Activated CD8-positive, alpha-beta memory T cell treated with anti-CD3 and anti-CD28 coated beads, Interleukin-2, amount 50 U/mL, for 48 hours (primary cell): ENCODE data around the gene NET1.

Experiments used
- DNase-seq: peaks from one replicate; pipeline ENCODE4 v3.0.0-alpha.2; 2020

NET1 gene

DNA sequence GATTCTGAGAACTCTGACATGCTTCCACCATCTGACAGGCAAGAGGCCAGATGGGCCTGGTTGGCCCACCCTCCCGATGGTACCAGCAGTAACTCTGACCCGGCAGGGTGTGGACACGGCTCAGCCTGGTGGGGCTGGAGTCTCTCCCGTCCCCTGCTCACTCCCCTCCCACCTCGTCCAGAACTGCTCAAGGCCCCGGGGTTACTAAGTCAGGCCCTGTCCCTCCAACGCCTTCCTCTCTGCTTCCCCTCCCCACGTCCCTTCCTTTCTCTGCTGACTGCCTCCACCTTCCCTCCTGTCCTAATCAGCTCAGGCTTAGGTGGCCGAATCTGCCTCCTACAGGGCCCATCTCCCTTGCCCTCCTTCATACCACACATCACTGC is 74.5 kb downstream of the NET1 start:
- DNase-seq: no peak

DNA sequence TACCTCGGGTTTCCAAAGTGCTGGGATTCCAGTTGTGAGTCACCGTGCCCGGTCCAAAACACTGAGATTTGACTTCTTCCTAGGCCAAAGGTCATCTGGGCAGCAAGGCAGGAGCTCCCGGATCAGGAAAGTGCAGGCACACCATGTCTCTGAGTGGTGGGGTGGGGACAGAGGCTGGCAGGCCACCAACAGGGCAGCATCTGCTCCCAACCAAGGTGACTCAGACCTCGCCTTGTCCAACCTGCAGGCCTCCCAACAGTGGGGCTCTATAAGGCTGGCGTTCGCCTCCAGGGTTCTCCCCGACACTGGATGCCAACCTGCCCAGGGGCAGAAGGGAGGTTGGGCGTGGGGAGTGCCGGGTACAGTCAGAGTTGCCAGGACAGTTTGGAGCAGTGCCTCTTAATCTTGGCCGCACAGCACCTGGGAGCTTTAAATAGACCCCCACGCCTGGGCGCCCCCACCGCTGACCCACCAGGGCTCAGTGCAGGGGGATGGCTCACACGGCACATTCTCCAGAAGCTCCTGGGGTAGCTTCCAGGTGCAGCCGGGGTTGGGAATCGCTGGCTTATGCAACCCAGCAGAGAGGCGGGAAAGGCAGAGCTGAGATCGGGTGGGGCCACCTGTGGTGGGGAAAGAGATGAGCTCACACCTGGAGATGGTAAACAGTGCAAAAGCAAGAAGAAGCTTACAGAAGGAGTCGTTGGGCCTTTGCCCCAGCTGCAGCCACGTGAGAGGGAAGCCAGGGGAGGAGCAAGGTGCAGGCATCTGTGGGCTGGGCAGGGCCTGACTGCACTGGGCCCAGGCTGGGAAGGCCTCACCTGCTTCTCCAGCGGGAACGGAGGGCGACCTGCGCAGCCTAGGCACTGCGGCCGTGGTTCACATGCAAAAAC is 76.2 kb downstream of the NET1 start:
- no peak for DNase-seq

DNA sequence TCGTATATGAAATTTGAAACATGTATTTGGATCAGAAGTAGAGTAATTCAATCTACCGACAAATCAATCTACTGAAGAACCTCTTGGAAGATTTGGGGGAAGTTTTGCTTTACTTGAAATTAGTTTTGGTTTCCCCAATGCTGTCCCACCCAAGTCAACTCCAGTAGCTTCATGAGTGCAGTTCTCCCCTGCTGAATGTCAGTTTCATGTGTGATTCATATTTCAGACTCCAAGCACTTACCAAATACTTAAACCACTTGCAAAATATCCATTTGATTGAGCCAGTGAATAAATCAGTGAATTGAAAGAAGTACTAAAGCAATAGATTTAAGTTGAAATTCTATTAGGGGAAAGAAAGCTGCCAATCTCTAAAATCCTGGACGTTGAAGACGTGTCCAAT is 77.7 kb downstream of the NET1 start:
- DNase-seq: no peak

DNA sequence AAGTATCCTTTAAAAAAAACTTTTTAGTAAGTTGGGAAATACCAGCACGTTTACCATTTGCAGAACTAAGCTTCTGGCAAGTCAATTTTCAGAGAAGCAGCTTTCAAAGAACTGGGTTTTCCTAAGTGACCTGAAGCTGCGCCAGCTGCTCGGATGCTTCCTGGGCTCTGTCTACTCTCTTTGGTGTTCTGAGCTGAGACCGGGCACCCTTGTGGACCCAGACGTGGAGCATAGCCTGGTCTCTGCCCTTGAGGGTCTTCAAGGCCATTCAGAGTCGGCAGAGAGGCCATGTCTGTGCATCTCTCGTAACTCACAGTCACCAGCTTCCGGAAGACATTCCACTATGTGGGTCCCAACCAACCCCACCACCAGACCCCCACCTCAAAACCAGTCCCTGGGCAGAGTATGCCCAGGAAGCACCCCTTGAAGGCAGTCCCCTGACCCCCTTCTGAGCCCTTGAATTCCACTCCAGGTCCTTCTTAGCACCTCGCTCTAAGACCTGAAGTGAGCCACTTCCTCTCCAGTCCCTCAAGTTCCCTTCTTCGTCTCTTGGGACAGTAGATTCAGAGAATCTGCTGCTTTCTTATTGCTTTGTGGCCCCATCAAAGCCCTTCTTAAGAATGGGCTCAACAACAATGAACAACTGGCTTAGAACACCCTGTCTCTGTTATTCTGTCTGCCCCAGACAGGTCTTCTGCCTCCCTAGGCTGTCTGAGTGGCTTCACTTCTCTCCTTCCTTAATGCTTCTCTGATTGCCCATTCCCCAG is 78.5 kb downstream of the NET1 start:
- DNase-seq: no peak

DNA sequence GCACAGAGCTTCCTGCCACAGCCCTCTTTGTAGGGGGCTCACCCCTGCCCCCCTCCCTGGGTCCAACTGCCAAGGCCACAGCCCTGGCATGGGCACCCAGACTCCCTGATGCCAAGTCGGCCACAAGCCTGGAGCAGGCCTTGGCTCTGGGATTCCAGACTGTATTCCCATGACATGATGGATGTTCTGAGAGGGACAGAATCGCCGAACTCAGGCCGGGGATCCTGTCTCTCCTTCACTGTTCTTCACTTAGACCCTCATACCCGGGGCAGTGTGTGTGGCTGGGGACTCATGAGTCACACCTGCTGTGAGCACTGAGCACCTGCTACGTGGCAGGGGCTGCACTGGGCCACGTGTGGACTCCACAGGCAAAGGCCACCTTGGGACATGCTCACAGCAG is 79.1 kb downstream of the NET1 start:
- DNase-seq: no peak

DNA sequence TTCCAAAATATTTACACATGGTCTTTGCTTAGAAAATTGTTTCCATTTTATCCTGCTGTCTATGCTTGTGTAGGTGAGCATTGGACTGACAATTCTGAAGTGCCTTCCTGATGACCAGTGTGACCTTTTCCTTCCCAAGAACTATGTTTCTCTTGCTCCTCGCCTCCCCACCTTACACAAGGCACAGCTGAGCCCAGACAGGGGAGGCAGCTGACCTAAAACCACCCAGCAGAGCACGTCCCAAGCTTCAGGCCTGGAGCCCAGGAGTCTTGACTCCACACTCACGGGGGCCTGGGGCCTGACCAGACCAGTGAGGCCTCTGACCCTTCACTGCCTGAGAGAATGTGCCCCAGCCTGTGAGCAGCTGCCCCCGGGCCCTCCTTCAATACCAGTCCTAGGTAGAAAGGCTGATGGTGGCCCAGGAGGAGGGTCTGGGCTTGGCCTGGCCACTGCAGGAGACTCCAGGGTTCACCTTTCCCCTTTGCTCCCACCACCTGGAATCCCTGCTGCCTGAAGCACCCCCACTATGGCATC is 80.0 kb downstream of the NET1 start:
- DNase-seq: no peak

DNA sequence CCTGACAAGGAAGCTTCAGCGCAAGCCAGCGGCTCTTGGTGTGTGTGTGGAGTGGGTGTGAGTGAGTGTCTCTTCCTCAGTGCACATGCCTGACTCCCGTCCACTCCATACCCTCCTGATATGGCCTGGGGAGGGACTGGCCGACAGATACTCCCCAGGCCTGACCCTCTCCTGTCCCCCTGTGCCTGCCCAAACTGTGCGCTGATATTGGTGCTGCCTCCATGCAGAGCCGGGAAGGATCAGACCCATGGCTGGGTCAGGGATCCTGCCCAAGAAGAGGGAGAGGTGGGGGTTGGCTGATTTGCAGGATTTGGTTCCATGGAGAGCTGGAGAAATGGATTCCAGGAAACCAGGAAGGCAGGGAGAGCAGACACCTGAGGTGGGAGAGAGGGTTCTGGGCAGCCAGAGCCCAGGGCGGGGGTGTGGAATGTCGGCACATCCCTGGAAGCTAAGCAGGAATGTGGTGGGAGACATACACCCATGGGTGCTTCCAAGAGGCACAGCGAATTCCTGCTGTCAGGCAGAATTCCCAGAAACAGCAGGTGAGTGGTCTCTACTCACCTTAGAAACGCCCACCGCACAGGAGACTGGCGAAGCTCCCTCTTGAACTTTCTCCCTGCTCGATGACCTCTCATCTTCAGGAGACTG is 80.7 kb downstream of the NET1 start:
- DNase-seq: no peak

DNA sequence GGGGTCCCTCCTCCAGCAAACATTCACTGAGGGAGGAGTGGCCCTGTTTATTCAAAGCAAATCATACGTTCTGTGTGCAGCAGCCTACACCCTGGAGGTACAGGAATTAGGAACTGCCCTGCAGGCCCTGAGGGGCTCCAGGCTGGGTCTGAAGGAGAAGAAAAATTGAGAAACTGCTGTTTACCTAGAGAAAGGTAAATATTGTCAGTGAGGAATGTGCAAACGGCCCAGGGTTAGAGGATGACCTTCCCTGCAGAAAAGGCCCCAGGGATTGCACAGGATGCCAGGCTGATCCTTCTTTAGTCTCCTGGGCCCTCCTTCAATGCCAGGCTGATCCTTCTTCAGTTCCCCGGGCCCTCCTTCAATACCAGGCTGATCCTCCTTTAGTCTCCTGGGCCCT is 81.3 kb downstream of the NET1 start:
- no peak for DNase-seq

DNA sequence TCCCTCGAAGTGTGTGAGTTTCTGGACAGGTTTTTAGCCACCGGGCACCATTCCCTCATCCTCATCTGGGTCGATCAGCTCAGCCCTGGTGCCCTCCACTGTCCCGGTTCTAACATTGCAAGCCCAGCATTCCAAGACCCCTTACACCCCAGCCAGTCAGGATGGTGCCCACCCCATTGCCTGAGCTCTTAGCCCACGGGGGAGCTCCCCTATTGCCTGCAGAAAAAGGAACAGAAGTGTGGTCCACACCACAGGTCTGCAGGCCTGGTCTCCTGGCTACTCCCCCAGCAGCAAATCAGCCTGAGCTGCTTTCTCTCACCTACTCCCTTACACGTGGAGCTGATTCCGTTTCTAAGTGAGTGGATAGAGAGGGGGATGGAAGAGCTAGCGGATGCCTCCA is 82.3 kb downstream of the NET1 start:
- no peak for DNase-seq

DNA sequence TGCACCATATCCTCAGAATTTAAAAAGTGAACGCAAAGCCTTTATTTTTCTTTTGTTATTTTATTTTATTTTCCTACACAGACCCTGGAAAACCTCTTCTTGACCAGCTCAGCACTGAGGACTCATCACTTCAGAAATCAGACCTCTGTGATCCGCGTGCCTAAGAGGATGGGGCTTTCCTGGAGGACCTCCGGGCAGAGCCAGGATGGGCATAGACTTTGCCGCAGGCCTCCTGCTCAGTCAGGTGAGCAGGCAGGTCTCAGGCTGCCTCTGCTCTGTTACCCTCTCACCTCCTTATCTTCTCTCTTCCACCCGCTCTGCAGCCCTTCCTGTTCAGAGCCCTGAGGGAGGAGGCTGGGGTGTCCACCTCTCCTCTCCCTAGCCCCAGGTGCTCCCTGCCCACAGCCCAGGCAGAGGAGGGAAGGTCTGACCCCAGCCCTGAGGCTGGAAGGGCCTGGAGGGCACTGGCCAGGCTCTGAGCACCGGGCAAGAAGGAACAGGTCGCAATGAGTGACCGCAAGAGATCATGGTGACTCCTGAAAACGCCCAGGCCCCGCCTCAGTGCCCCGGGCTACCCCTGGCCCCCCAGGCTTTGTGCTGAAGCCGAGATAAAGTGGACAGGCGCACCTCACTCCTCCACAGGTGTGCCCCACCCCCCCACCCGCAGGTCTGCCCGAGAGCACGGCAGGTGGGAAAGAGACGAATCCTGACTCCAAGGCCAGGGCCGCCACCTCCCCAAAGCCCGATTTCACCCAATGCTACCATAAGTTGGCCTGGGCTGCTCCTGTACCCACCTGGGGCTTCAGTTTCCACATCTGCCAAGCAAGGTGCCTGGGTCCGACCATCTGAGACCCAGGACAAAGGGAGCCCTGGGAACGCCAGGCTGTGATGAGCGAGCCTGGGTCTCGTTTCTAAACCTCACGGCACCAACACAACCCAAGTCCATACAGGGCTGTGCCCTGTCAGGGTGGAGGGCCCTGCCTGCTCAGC is 84.2 kb downstream of the NET1 start:
- DNase-seq: no peak

DNA sequence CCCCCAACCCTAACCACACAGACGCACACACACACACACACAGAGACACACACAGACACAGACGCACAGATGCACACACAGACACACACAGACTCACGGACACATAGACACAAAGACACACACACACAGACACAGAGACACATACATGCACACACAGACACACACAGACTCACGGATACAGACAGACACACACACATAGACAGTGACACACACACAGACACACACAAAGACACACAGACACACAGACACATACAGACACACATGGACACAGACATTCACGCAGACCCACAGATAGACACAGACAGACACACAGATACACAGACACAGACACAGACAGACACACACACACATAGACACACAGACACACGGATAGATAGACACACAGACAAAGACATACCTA is 84.9 kb downstream of the NET1 start:
- no peak for DNase-seq

DNA sequence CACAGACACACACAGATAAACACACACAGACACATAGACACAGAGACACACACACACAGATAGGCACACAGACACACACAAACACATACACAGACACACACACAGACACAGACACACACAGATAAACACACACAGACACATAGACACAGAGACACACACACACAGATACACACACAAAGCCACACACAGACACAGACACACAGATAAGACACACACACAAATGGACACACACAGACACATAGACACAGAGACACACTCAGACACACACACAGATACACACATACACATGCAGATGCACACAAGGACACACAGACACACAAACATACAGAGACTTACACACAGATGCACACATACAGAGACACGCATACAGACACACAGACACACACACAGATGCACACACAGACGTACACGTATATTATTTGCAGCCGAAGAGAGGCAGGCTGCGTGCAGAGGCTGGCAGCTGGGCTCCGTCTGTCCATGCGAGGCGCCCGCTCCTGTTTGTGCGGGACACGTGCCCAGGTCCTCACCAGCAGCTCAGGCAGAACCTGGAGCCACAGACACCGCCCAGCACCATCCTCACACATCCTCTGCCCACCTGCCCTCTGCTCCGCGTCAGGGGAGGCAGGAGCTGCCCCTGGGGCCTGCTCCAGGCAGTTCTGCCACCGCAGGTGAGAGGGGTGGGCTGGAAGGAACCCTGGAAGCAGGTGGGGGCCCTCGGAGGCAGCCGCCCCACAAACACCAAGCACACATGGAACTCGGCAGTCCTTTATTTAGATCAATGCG is 85.8 kb downstream of the NET1 start:
- DNase-seq: peak; percentile 32

DNA sequence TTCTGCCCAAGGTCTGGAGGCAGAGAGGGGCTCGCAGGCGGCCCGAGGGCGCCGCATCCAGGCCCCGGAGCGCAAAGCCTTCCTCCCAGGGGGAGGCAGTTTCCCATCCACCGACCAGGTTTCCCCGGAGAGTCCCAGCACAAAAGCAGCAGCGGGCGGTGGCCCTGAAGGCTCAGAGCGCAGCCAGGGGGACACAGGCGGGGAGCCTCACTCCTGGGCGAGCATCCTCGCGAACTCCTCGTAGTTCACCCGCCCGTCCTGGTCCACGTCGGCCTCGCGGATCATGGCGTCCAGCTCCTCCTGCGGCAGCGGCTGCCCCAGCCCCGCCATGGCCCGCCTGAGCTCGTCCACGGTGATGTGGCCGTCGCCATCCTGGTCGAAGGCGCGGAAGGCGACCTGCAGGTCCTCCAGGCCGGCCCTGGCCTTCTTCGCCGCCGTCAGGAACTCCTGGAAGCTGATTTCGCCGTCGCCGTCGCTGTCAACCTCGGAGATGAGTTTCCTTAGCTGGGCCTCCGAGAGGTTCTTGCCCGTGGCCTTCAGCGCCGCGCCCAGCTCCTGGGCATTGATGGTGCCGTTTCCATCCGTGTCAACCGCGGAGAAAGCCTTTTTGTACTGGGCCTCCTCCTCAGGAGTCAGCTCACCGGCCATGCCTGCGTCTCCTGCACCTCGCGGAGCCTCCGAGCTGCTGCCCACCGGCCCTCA is 86.6 kb downstream of the NET1 start:
- no peak for DNase-seq

DNA sequence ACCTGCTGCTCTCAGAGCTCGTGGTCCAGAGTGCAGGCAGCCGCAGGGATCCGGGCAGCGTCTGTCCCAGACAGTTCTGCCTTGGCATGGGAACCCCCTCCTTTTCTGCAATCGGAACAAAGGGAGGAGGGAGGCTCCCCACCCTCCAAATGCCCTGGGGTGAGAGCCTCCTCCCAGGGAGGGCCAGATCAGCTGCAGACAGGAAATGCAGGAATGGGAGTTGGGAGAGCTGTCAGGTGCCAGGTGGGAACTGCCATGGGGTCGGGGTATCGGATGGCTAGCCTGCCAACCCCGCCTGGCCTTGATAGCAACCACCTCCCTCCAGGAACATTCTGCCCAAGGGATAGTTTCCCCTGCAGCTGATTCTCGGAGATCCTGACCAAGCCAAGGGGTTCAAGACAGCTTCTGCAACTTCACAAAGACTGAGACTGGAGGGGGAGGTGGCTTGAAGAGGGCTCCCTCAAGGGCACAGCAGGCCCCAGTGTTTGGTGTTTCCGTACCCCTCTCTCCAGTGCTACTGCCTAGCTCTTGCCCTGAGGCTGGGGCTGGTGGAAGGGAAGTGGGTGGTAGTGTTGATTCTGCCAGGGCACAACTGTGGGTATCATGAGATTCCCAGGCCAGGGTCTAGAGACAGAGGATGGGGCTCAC is 87.3 kb downstream of the NET1 start, which contains the start of gene CALML5:
Gene CALML5, minus strand, starts transcription at position 78 of the 648 bp plus-strand sequence. CDS start 132 bp downstream, outside the sequence.
- no peak for DNase-seq

DNA sequence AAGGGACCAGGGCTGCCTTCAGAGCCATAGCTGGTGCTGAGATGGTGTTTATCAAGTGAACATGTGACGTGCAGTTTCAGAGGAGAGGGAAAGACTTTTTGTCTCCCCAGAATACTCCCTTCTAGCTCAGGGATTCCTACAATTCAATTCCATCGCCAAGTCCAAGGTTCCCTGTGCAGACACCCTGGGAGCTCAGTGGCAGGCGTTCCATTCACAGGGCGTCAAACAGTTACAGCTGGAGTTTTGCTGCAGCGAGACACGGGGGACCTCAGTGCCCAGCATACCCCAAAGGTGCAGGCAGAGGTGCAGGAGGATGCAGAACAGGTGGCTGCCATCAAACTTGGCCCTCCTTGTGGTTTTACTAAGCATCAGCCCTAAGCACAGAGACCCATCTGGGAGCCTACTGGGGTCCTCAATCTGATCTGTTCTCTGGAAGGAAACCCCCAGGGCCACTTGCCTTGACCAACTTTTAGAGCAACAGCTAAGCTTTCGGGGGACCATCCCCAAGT is 87.9 kb downstream of the NET1 start:
- no peak for DNase-seq

DNA sequence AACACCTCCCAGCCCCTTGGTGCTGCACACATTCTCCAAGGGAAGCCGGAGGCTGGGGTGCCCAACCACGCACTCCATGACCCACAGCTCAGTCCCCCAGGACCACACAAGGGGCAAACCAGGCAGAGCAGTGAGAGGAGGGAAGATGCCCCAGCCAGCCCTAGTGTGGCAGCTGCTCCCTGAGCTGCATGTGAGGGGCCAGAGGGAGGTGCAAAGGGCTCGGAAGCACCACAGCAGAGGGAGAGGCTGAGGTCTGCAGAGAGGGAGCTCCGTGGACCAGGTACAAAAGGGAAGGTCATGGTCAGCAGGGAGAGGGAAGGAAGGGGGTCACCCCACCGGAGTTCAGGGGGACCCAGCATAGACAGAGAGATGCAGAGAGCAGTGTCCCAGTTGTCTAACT is 88.6 kb downstream of the NET1 start:
- DNase-seq: no peak

DNA sequence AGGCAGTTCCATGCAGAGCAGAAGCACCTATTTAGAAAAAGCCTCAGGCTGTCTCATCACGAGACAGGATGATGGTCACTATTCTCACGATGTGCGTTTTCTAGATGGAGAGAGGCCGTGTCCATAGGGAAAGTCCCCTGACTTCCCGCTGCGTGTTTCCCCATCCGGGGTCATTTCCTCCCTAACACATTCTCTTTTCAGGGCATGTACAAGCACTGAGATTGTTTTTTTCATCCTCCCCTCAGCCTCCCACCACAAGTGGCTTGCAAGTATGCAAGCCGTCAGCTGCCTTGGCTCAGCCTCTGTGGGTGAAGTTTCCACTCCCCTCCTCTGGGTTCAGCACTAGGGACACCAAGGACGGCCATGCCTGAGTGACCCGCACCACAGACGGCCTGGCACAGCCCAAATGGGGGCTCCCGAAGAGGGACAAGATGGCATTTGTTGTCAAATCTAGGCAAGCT is 89.7 kb downstream of the NET1 start:
- DNase-seq: no peak

DNA sequence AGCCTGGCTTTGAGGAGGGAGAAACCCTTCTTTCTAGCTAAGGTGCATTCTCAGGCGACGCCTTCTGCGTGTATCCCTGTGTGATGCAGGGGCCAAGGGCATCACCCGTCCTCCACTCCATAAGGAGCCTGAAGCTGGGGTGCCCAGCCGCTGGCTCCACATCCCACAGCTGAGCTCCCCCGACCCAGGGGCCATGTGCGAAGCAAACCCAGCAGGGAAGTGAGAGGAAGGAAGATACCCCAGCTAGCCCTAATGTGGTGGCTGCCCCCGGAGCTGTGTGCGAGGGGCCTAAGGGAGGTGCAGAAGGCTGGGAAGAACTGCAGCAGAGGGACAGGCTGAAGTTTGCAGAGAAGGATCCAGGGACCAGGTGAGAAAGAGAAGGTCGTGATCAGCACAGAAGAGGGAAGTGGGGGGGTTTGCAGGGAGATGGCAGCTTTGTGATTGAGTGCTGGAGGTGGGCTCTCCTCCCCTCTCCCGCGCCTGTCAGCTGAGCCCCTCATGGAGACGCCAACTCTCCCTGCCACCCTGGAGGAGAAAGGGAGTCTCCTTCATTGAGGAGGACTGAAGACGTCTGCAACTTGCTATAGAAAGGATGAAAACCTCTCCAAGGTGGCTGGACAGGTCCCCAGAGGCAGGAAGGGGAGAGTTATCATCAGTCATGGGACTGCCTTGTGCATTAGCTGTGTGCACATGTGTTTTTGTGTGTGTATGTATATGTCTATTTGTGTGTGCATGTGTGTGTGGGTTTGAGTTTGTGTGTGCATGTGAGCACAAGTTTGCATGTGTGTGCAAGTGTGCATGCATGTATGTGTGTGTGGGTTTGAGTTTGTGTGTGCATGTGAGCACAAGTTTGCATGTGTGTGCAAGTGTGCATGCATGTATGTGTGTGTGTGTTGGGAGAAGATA is 90.5 kb downstream of the NET1 start:
- DNase-seq: no peak

DNA sequence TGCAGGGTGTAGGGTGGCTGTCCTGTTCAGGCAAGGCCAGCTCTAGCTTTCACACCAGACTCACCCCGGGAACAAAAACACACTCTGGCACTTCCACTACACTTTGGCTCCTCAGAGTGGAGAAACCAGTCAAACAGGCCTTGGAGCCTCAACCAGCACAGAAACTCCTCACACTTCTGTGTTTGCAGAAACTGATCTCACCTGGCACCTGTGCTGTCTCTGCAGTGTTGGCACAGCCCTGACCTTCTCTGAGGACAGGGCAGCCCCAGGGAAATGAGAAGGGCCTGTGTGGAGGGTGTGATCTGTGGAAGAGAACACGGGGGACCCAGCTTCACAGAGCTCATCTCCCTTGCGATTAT is 91.1 kb downstream of the NET1 start:
- DNase-seq: no peak
